HCT116 (cell line): ENCODE measurements around the gene BBC3. TPM values are rescaled to one million over a fixed set of nuclear protein-coding genes. Genes with fewer than 3 reads are reported as not detected.
A peak's percentile ranks its signal among the peaks of the same experiment; 100 is the strongest.

Experiments used
- ATAC-seq: fragments of 200-7000 bp; cut with Tn5 transposase; 2 replicates; pipeline ENCODE4 v1.9.1; 2020; ENCODE audit warnings: mild to moderate bottlenecking, moderate library complexity
- BruUV-seq: library from RNA; stranded (reverse); fragments of 400-500 nt; replicated peaks from 2 replicates; lab custom pipeline; 2021; lab: Mats Ljungman, UMichigan
- CTCF ChIA-PET: fragments of 300-600 bp; sonication (Branson Sonifier 250); formaldehyde crosslinking; loops from one replicate; lab custom pipeline; 2021; ENCODE audit warnings: antibody characterized with exemption; lab: Charles Lee
- POLR2A ChIA-PET: fragments of 300-600, 350-600 bp; sonication (Branson Sonifier 250); formaldehyde crosslinking; loops from one replicate; lab custom pipeline; 2021; ENCODE audit warnings: antibody characterized with exemption; lab: Charles Lee
- RAD21 ChIA-PET, 2 experiments: fragments of 300-600 bp; sonication (Branson Sonifier 250); formaldehyde crosslinking; loops; one replicate each; lab custom pipeline; 2023; ENCODE audit warnings: low total read pairs in 2 of 2; ENCODE audit not compliant: uncharacterized antibody in 2 of 2, unreplicated experiment in 2 of 2, low non-redundant PET in 1 of 2; lab: Charles Lee
- DNase-seq: peaks from one replicate; pipeline ENCODE4 v3.0.0-alpha.2; 2010; ENCODE audit warnings: low read depth, low spot score
- H2AFZ ChIP-seq: fragments of 200-600 bp; shearing (Covaris generic), sonication (generic); 2 replicates; pipeline ENCODE4 v1.6.1; 2017; ENCODE audit warnings: low read depth, mixed run types, mixed read lengths, antibody characterized with exemption, low read length; ENCODE audit not compliant: poor library complexity, severe bottlenecking
- H3K27ac ChIP-seq: 2 replicates; pipeline ENCODE4 v1.5.1; 2012; ENCODE audit warnings: low read depth, low read length
- H3K27me3 ChIP-seq: fragments of 200-600 bp; sonication (generic); 2 replicates; pipeline ENCODE4 v1.6.1; 2016; ENCODE audit warnings: mixed run types, low read length, mixed read lengths; ENCODE audit not compliant: insufficient read depth
- H3K36me3 ChIP-seq, 2 experiments: fragments of 200-500 bp in 1 of 2; fragments of 200-600 bp in 1 of 2; sonication (Bioruptor generic) in 1 of 2; sonication (generic) in 1 of 2; 2 replicates each; pipeline versions ENCODE4 v1.5.1 to v1.6.1; 2014 to 2016; ENCODE audit warnings: low read length in 2 of 2, inconsistent platforms in 1 of 2, mixed read lengths in 1 of 2, mixed run types in 1 of 2; ENCODE audit not compliant: insufficient read depth in 2 of 2, control insufficient read depth in 1 of 2
- H3K4me1 ChIP-seq, 2 experiments: fragments of 200-600 bp in 1 of 2; sonication (generic) in 1 of 2; 2 replicates each; pipeline versions ENCODE4 v1.5.1 to v1.6.1; 2012 to 2017; ENCODE audit warnings: low read length in 2 of 2, inconsistent platforms in 1 of 2, mild to moderate bottlenecking in 1 of 2, mixed read lengths in 1 of 2, mixed run types in 1 of 2, moderate library complexity in 1 of 2; ENCODE audit not compliant: insufficient read depth in 2 of 2, control insufficient read depth in 1 of 2
- H3K4me2 ChIP-seq: fragments of 200-600 bp; sonication (generic); 2 replicates; pipeline ENCODE4 v1.6.1; 2017; ENCODE audit warnings: mixed run types, low read length, mixed read lengths
- H3K4me3 ChIP-seq, 2 experiments: fragments of 200-600 bp in 1 of 2; sonication (generic) in 1 of 2; replicated peaks in 1 of 2; 2 replicates each; pipeline ENCODE4 v1.5.1; 2011 to 2016; ENCODE audit warnings: low read length in 2 of 2, control low read depth in 1 of 2, low read depth in 1 of 2, mild to moderate bottlenecking in 1 of 2, mixed read lengths in 1 of 2, mixed run types in 1 of 2
- H3K79me2 ChIP-seq: fragments of 200-600 bp; sonication (generic); 2 replicates; pipeline ENCODE4 v1.6.1; 2017; ENCODE audit warnings: mild to moderate bottlenecking, mixed run types, low read length, moderate library complexity, mixed read lengths; ENCODE audit not compliant: insufficient read depth
- H3K9ac ChIP-seq: fragments of 200-600 bp; sonication (generic); 2 replicates; pipeline ENCODE4 v1.6.1; 2016; ENCODE audit warnings: low read length, mixed read lengths
- H3K9me2 ChIP-seq: fragments of 200-600 bp; sonication (generic), shearing (Covaris generic); 2 replicates; pipeline ENCODE4 v1.6.1; 2017; ENCODE audit warnings: mixed run types, mild to moderate bottlenecking, moderate library complexity; ENCODE audit not compliant: insufficient read depth
- H3K9me3 ChIP-seq, 2 experiments: fragments of 200-500 bp in 1 of 2; fragments of 200-600 bp in 1 of 2; sonication (Bioruptor generic) in 1 of 2; sonication (generic) in 1 of 2; 2 replicates each; pipeline ENCODE4 v1.6.1; 2014 to 2017; ENCODE audit warnings: low read length in 2 of 2, mixed read lengths in 2 of 2, inconsistent platforms in 1 of 2, low read depth in 1 of 2, mild to moderate bottlenecking in 1 of 2, mixed run types in 1 of 2, moderate library complexity in 1 of 2; ENCODE audit not compliant: control insufficient read depth in 1 of 2, insufficient read depth in 1 of 2
- H4K20me1 ChIP-seq: fragments of 200-600 bp; sonication (generic), shearing (Covaris generic); 2 replicates; pipeline ENCODE4 v1.6.1; 2017; ENCODE audit warnings: mixed run types, mild to moderate bottlenecking, moderate library complexity; ENCODE audit not compliant: insufficient read depth
- CBX3 ChIP-seq: IDR thresholded peaks from 2 replicates; pipeline ENCODE4 v1.6.1; 2012; ENCODE audit warnings: low read depth
- CEBPB ChIP-seq: IDR thresholded peaks from 2 replicates; pipeline ENCODE4 v1.6.1; 2012; ENCODE audit warnings: low read depth
- EZH2 ChIP-seq: fragments of 200-600 bp; sonication (generic); IDR thresholded peaks from 2 replicates; pipeline ENCODE4 v1.6.1; 2017; ENCODE audit warnings: antibody characterized with exemption, mixed run types
- EZH2phosphoT487 ChIP-seq: fragments of 200-600 bp; IDR thresholded peaks from 2 replicates; pipeline ENCODE4 v1.6.1; 2018; ENCODE audit warnings: antibody characterized with exemption, borderline replicate concordance
- FOSL1 ChIP-seq: IDR thresholded peaks from 2 replicates; pipeline ENCODE4 v1.6.1; 2012; ENCODE audit warnings: low read depth
- JUND ChIP-seq: IDR thresholded peaks from 2 replicates; pipeline ENCODE4 v1.6.1; 2012
- MAX ChIP-seq: IDR thresholded peaks from 2 replicates; pipeline ENCODE4 v1.6.1; 2012
- POLR2A ChIP-seq: IDR thresholded peaks from 2 replicates; pipeline ENCODE4 v1.7.0; 2011; ENCODE audit warnings: borderline replicate concordance; ENCODE audit not compliant: insufficient read depth, insufficient read length; ENCODE audit errors: extremely low read depth
- RAD21 ChIP-seq: IDR thresholded peaks from 2 replicates; pipeline ENCODE4 v1.6.1; 2012; ENCODE audit warnings: low read depth, mild to moderate bottlenecking
- SIN3A ChIP-seq: IDR thresholded peaks from 2 replicates; pipeline ENCODE4 v1.6.1; 2012; ENCODE audit warnings: low read depth
- SRF ChIP-seq: IDR thresholded peaks from 2 replicates; pipeline ENCODE4 v1.6.1; 2012; ENCODE audit warnings: low read depth
- TCF7L2 ChIP-seq: IDR thresholded peaks from 2 replicates; pipeline ENCODE4 v1.7.0; 2011; ENCODE audit warnings: borderline replicate concordance, inconsistent platforms; ENCODE audit not compliant: insufficient read depth, insufficient read length; ENCODE audit errors: extremely low read depth
- ZFX ChIP-seq: fragments of 450-650 bp; IDR thresholded peaks from 2 replicates; pipeline ENCODE4 v1.6.1; 2017
- ZNF274 ChIP-seq: fragments of 200-500 bp; sonication (Bioruptor generic); IDR thresholded peaks from 2 replicates; pipeline ENCODE4 v1.6.1; 2014; ENCODE audit warnings: mild to moderate bottlenecking, low read depth, low read length, inconsistent platforms
- intact Hi-C: fragments of 100-400 bp; cut with micrococcal nuclease; formaldehyde crosslinking; loops from 2 replicates; pipeline ENCODE4 v1.10.0; 2022
- total RNA-seq: library from RNA; stranded (reverse); gene quantifications from one replicate; pipeline ENCODE4 v1.2.1, GENCODE V29; 2021; ENCODE audit not compliant: unreplicated experiment

BBC3 gene
- total RNA-seq, 1 experiment from 2014 or later = 45.0 TPM

GRCh38 chr19:47274891-47275761 is 44.1 kb upstream of the BBC3 start:
- H2AFZ ChIP-seq = no peak overlapping the region
- H3K4me1 ChIP-seq = peaks cover 10 to 41% of the 10 kb centered on the region in 2 experiments; a peak in 3 of 4 replicates
- no peak overlapping the region for H3K9ac ChIP-seq
- peaks cover 8 to 10% of the 10 kb centered on the region in 2 experiments; a peak in 2 of 4 replicates for H3K36me3 ChIP-seq
- H3K9me3 ChIP-seq = no peaks in the 10 kb centered on the region
- H4K20me1 ChIP-seq = no peaks in the 10 kb centered on the region
- H3K79me2 ChIP-seq = no peaks in the 10 kb centered on the region; the same call in 1 of the 2 replicates
- ATAC-seq (no peak), DNase-seq (no peak)
- intact Hi-C loops = no loop called here
- no TSS peak for BruUV-seq
- ChIA-PET CTCF (interaction anchor here (1.1 to 1.5 kb wide), 5 partner anchors 10 to 74 kb away, joined by 3 to 7 read pairs (median 5); partner anchors contain the start of gene DHX34), POLR2A (interaction anchor here (1.5 to 2.1 kb wide), 4 partner anchors 18 to 161 kb away, joined by 5 to 23 read pairs (median 6); partner anchors contain the start of genes CCDC9, DHX34 and ZC3H4), RAD21 (no interaction called here)
- no peaks in the 10 kb centered on the region for H3K9me2 ChIP-seq
- peak overlapping the region; percentile 57 for H3K27ac ChIP-seq
- peak overlapping the region in 1 of 2 experiments; percentile 7; a peak in 1 of 4 replicates for H3K4me3 ChIP-seq
- H3K27me3 ChIP-seq = no peaks in the 10 kb centered on the region
- peak overlapping the region; percentile 46; the same call in 1 of the 2 replicates for H3K4me2 ChIP-seq
- TF ChIP-seq CEBPB = no peak
- no peak for TF ChIP-seq SRF
- no peak for TF ChIP-seq EZH2phosphoT487
- TF ChIP-seq POLR2A = no peak
- TF ChIP-seq CBX3 = no peak
- no peak for TF ChIP-seq ZFX
- TF ChIP-seq SIN3A = no peak
- no peak for TF ChIP-seq ZNF274
- TF ChIP-seq RAD21 = no peak
- TF ChIP-seq MAX = no peak
- TF ChIP-seq FOSL1 = no peak
- TF ChIP-seq EZH2 = no peak
- TF ChIP-seq JUND = no peak
- no peak for TF ChIP-seq TCF7L2
